Measurements from ENCODE around the gene PCK1.

DNA sequence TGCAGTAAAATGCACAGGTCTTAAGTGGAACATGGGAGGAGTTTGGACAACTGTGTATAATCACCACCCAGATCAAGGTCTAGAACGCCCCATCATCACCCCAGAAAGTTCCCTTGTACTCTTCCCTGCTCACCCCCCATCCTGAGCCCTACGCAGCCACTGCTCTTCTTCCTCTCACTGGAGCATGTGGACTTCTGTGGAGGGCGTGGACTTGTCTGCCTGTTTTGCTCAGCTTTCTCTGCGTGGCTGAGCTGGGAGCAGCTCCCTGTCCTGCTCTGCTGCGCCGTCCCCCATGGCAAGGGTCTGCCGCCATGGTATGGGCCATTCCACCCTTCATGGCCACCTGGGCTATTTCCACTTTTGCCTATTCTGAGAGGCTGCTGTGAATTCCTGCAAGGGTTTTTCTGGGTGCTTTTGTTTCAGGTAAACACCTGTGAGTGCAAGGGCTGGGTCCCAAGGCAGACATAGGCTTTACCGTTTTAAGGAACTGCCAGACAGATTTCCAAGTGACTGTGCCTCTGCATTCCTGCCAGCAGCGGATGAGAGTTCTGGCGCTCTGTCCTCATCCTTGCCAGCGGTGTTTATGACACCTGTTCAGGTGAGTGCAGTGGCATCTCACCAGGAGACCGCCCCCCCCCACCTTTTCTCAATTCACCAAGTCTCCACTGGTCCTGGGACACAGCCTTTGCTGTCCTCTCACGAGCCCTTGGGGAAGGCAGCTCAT, 19.7 kb downstream of the PCK1 start:
- TF ChIP-seq, protein P1, sequence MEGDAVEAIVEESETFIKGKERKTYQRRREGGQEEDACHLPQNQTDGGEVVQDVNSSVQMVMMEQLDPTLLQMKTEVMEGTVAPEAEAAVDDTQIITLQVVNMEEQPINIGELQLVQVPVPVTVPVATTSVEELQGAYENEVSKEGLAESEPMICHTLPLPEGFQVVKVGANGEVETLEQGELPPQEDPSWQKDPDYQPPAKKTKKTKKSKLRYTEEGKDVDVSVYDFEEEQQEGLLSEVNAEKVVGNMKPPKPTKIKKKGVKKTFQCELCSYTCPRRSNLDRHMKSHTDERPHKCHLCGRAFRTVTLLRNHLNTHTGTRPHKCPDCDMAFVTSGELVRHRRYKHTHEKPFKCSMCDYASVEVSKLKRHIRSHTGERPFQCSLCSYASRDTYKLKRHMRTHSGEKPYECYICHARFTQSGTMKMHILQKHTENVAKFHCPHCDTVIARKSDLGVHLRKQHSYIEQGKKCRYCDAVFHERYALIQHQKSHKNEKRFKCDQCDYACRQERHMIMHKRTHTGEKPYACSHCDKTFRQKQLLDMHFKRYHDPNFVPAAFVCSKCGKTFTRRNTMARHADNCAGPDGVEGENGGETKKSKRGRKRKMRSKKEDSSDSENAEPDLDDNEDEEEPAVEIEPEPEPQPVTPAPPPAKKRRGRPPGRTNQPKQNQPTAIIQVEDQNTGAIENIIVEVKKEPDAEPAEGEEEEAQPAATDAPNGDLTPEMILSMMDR (IDR thresholded peaks at IDR 0.05) = no peak
- no peak for TF ChIP-seq POLR2AphosphoS5 (IDR thresholded peaks at IDR 0.05)
- no peak for TF ChIP-seq EP300 (IDR thresholded peaks at IDR 0.05)

All from stomach (tissue), 4 donors.